Measurements from ENCODE around the gene MTFR2.

MTFR2 gene

DNA sequence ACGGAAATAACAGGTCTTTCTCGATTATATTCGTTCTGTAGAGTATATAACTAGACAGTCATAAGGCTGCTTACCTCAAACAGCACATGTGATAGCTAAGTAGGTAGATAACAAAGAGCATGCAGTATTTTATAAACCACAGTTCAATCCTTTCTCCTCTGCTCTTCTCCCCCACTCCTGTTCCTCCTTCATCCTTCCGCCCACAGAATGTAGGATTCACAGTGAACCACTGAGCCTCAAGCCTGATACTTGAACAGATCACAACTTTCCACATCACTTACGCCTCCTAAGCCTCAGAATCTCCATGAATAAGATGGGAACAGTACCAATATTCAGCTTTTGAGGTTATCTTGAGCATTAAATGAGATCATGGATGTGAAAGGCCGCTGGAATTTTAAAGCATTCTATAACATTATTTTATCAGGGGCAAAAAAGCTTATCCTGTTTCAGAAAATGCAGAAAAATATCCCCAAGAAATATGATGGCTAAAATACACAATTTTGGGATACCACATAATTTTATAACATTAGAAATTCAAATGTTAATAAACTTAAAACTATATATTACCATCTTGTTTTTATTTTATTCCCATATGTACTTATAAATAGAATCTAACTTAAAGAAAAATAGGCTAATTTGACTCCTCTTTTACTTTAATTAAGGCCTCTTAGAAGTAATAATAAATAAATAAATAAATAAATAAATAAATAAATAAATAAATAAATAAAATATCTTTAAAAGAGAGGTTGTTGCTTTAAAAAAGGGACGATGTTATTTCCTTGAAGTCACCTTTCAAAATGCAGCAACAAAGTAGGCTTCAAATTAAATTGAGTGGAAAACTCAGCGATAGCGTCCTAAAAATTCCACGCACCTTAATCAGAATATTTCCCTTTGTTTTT, 33.4 kb downstream of the MTFR2 start:
- Histone ChIP-seq H3K27ac (ENCODE audit: low read depth, low read length) (no peak overlapping the region), H4K20me1 (ENCODE audit: low read depth, low read length) (no peaks in the 10 kb centered on the region), H3K9me2 (replicated peaks; ENCODE audit: insufficient read depth, low read length) (no peaks in the 10 kb centered on the region), H3K4me3 (ENCODE audit: insufficient read depth, low read length, poor library complexity, severe bottlenecking) (no peak overlapping the region), H3K9ac (ENCODE audit: low read length) (no peak overlapping the region), H3K4me2 (ENCODE audit: low read depth, low read length, poor library complexity, severe bottlenecking) (no peak overlapping the region), H3F3A (ENCODE audit: insufficient read depth) (no peaks in the 10 kb centered on the region), H3K79me2 (ENCODE audit: insufficient read depth, low read length) (no peaks in the 10 kb centered on the region), H2AFZ (ENCODE audit: low read depth, low read length, severe bottlenecking) (no peak overlapping the region), H3K36me3 (ENCODE audit: low read length) (no peaks in the 10 kb centered on the region), H3K27me3 (ENCODE audit: low read length) (no peaks in the 10 kb centered on the region), H3K9me3 (ENCODE audit: insufficient read depth, low read length) (no peaks in the 10 kb centered on the region)
- TF ChIP-seq CTCF (IDR thresholded peaks at IDR 0.05; ENCODE audit: insufficient read depth, low read length, poor library complexity, severe bottlenecking) (no peak), EZH2phosphoT487 (conservative IDR thresholded peaks at IDR 0.05; ENCODE audit: low read length) (no peak)

DNA sequence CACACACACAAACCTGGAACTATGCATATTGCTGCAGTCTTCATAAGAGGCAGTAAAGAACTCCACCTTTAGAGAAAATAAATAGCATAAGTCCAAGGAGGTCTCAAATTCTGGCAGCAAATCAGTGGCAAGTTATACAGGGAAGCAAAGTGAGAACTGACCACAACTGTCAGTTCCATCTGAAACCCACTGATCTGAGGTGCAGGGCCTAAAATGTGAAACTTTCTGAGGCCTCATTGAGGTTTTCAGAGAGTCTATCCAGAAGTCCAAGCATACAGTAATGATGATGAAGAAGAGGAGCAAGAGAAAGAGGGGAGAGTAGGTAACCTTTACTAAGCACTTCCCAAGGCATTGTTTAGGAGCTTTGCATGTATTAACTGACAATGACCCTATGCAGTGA, 36.3 kb downstream of the MTFR2 start:
- H3K27ac ChIP-seq (ENCODE audit: low read depth, low read length): no peak overlapping the region

GRCh38 chr6:136213012-136213539, 37.0 kb downstream of the MTFR2 start:
- no peak overlapping the region for H3K27ac ChIP-seq (ENCODE audit: low read depth, low read length)
- H3K9me3 ChIP-seq (ENCODE audit: insufficient read depth, low read length): no peaks in the 10 kb centered on the region
- TF ChIP-seq EZH2phosphoT487 (conservative IDR thresholded peaks at IDR 0.05; ENCODE audit: low read length): no peak
- TF ChIP-seq CTCF (IDR thresholded peaks at IDR 0.05; ENCODE audit: insufficient read depth, low read length, poor library complexity, severe bottlenecking): no peak
- H3K9me2 ChIP-seq (replicated peaks; ENCODE audit: insufficient read depth, low read length): no peaks in the 10 kb centered on the region
- H3K9ac ChIP-seq (ENCODE audit: low read length): no peak overlapping the region
- no peak overlapping the region for H2AFZ ChIP-seq (ENCODE audit: low read depth, low read length, severe bottlenecking)
- no peaks in the 10 kb centered on the region for H3K27me3 ChIP-seq (ENCODE audit: low read length)
- no peaks in the 10 kb centered on the region for H4K20me1 ChIP-seq (ENCODE audit: low read depth, low read length)
- H3K79me2 ChIP-seq (ENCODE audit: insufficient read depth, low read length): no peaks in the 10 kb centered on the region
- no peak overlapping the region for H3K4me3 ChIP-seq (ENCODE audit: insufficient read depth, low read length, poor library complexity, severe bottlenecking)
- H3K36me3 ChIP-seq (ENCODE audit: low read length): no peaks in the 10 kb centered on the region
- H3K4me2 ChIP-seq (ENCODE audit: low read depth, low read length, poor library complexity, severe bottlenecking): no peak overlapping the region
- no peaks in the 10 kb centered on the region for H3F3A ChIP-seq (ENCODE audit: insufficient read depth)

More for the DNA sequence above, 36.3 kb downstream of the MTFR2 start:
- Histone ChIP-seq H3K79me2 (ENCODE audit: insufficient read depth, low read length) (no peaks in the 10 kb centered on the region), H3K9ac (ENCODE audit: low read length) (no peak overlapping the region), H2AFZ (ENCODE audit: low read depth, low read length, severe bottlenecking) (no peak overlapping the region), H3K9me3 (ENCODE audit: insufficient read depth, low read length) (no peaks in the 10 kb centered on the region), H3K36me3 (ENCODE audit: low read length) (no peaks in the 10 kb centered on the region), H4K20me1 (ENCODE audit: low read depth, low read length) (no peaks in the 10 kb centered on the region), H3K4me2 (ENCODE audit: low read depth, low read length, poor library complexity, severe bottlenecking) (no peak overlapping the region), H3K27me3 (ENCODE audit: low read length) (no peaks in the 10 kb centered on the region), H3K9me2 (replicated peaks; ENCODE audit: insufficient read depth, low read length) (no peaks in the 10 kb centered on the region), H3F3A (ENCODE audit: insufficient read depth) (no peaks in the 10 kb centered on the region), H3K4me3 (ENCODE audit: insufficient read depth, low read length, poor library complexity, severe bottlenecking) (no peak overlapping the region)
- TF ChIP-seq CTCF (IDR thresholded peaks at IDR 0.05; ENCODE audit: insufficient read depth, low read length, poor library complexity, severe bottlenecking): no peak
- no peak for TF ChIP-seq EZH2phosphoT487 (conservative IDR thresholded peaks at IDR 0.05; ENCODE audit: low read length)
